ENCODE results near the gene HGD.
"Not testable (repeated sequence)": the region's sequence is repeated elsewhere in the genome, so short reads cannot be mapped to it uniquely, and the experiment has no call there.

Gene HGD

GRCh38 chr3:120642368-120642948, 39.6 kb downstream of the HGD start:
- DNase-seq (ENCODE audit: low spot score) = no peak
- TF ChIP-seq CTCF (IDR thresholded peaks at IDR 0.05; ENCODE audit: extremely low read depth, insufficient read depth, missing control alignments) = no peak
- in situ Hi-C loops (cut with MboI; ENCODE audit: low pct_unique_long_range_greater_than_20kb, low sequenced_read_pairs, unreplicated experiment) = no loop called here

- in situ Hi-C loops (cut with MboI; ENCODE audit: low pct_unique_long_range_greater_than_20kb, low sequenced_read_pairs, unreplicated experiment) = no loop called here
- TF ChIP-seq CTCF (IDR thresholded peaks at IDR 0.05; ENCODE audit: extremely low read depth, insufficient read depth, missing control alignments) = no peak
- no peak for DNase-seq (ENCODE audit: low spot score)
Measured at GRCh38 chr3:120641696-120642246, 40.3 kb downstream of the HGD start.

- TF ChIP-seq CTCF (IDR thresholded peaks at IDR 0.05; ENCODE audit: extremely low read depth, insufficient read depth, missing control alignments) = no peak
- no peak for DNase-seq (ENCODE audit: low spot score)
- in situ Hi-C loops (cut with MboI; ENCODE audit: low pct_unique_long_range_greater_than_20kb, low sequenced_read_pairs, unreplicated experiment) = no loop called here
Measured at GRCh38 chr3:120640231-120640630, 41.8 kb downstream of the HGD start.

GRCh38 chr3:120638820-120639219, 43.2 kb downstream of the HGD start:
- in situ Hi-C loops (cut with MboI; ENCODE audit: low pct_unique_long_range_greater_than_20kb, low sequenced_read_pairs, unreplicated experiment); DNase-seq (ENCODE audit: low spot score): not testable (repeated sequence)

- in situ Hi-C loops (cut with MboI; ENCODE audit: low pct_unique_long_range_greater_than_20kb, low sequenced_read_pairs, unreplicated experiment) = no loop called here
- no peak for TF ChIP-seq CTCF (IDR thresholded peaks at IDR 0.05; ENCODE audit: extremely low read depth, insufficient read depth, missing control alignments)
- no peak for DNase-seq (ENCODE audit: low spot score)
Measured at GRCh38 chr3:120637851-120638559, 44.0 kb downstream of the HGD start.

GRCh38 chr3:120636795-120637401, 45.1 kb downstream of the HGD start:
- in situ Hi-C loops (cut with MboI; ENCODE audit: low pct_unique_long_range_greater_than_20kb, low sequenced_read_pairs, unreplicated experiment) = no loop called here

More at GRCh38 chr3:120636795-120637401, 45.1 kb downstream of the HGD start:
- no peak for TF ChIP-seq CTCF (IDR thresholded peaks at IDR 0.05; ENCODE audit: extremely low read depth, insufficient read depth, missing control alignments)
- DNase-seq (ENCODE audit: low spot score) = no peak
